ENCODE measurements around the gene FN3KRP. TPM values are rescaled to one million over a fixed set of nuclear protein-coding genes. Genes with fewer than 3 reads are reported as not detected.

The FN3KRP gene
- total and polyA plus RNA-seq, 4 donors, result 10.1 to 15.5 (median 11.0) TPM

DNA sequence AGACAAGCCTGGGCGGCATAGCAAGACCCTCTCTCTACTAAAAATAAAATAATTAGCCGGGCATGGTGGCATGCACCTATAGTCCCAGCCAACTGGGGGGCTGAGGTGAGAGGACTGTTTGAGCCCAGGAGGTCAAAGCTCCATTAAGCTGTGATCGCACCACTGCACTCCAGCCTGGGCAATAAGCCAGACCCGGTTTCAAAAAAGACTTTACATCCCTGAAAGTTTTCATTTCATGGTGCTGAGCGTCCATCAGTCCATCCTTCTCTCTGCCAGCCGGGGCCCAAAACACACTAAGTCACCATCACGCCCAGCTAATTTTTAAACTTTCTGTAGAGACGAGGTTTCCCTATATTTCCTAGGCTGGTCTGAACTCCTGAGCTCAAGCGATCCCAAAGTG lies 28.6 kb upstream of the FN3KRP start:
- WGBS, result 95% methylated on average over 9 of the region's 9 CpGs
- no peak for DNase-seq (ENCODE audit: low spot score)
- H3K27ac ChIP-seq (ENCODE audit: low read depth in 1 of 2, low read length in 2 of 2), result peak overlapping the region; percentile 76 to 87
- H3K9ac ChIP-seq (ENCODE audit: low read depth in 1 of 2, low read length in 2 of 2), result no peak overlapping the region
- no peaks in the 10 kb centered on the region for H3K9me3 ChIP-seq (ENCODE audit: control insufficient read depth in 4 of 4, low read length in 3 of 4)
- peaks cover 2 to 18% (median 8%) of the 10 kb centered on the region in 4 donors for H3K4me1 ChIP-seq (ENCODE audit: control insufficient read depth in 4 of 4, insufficient read depth in 4 of 4, low read length in 3 of 4)
- H3K4me3 ChIP-seq (ENCODE audit: low read depth in 1 of 3, low read length in 3 of 3), result no peak overlapping the region
- H3K27me3 ChIP-seq (ENCODE audit: control insufficient read depth in 4 of 4, insufficient read depth in 4 of 4, low read length in 3 of 4), result no peaks in the 10 kb centered on the region
- H3K36me3 ChIP-seq (ENCODE audit: control insufficient read depth in 4 of 4, insufficient read depth in 3 of 4, low read depth in 1 of 4, low read length in 3 of 4), result no peaks in the 10 kb centered on the region
- TF ChIP-seq FOXA2 (IDR thresholded peaks at IDR 0.05) (no peak), RAD21 (IDR thresholded peaks at IDR 0.05) (no peak), JUND (IDR thresholded peaks at IDR 0.05) (no peak), REST (IDR thresholded peaks at IDR 0.05) (no peak), HNF4G (IDR thresholded peaks at IDR 0.05) (no peak), FOXA1 (IDR thresholded peaks at IDR 0.05) (no peak), RXRA (IDR thresholded peaks at IDR 0.05) (no peak), EGR1 (IDR thresholded peaks at IDR 0.05; ENCODE audit: low read depth in 2 of 2) (no peak), GABPA (IDR thresholded peaks at IDR 0.05 in 1 of 2, conservative IDR thresholded peaks at IDR 0.05 in 1 of 2) (no peak), NR2F2 (IDR thresholded peaks at IDR 0.05) (no peak), TAF1 (conservative IDR thresholded peaks at IDR 0.05) (no peak), ATF3 (IDR thresholded peaks at IDR 0.05) (no peak), MAX (IDR thresholded peaks at IDR 0.05) (no peak), HNF4A (conservative IDR thresholded peaks at IDR 0.05) (no peak), YY1 (IDR thresholded peaks at IDR 0.05) (no peak), SP1 (IDR thresholded peaks at IDR 0.05) (no peak)
- TF ChIP-seq, protein P1, sequence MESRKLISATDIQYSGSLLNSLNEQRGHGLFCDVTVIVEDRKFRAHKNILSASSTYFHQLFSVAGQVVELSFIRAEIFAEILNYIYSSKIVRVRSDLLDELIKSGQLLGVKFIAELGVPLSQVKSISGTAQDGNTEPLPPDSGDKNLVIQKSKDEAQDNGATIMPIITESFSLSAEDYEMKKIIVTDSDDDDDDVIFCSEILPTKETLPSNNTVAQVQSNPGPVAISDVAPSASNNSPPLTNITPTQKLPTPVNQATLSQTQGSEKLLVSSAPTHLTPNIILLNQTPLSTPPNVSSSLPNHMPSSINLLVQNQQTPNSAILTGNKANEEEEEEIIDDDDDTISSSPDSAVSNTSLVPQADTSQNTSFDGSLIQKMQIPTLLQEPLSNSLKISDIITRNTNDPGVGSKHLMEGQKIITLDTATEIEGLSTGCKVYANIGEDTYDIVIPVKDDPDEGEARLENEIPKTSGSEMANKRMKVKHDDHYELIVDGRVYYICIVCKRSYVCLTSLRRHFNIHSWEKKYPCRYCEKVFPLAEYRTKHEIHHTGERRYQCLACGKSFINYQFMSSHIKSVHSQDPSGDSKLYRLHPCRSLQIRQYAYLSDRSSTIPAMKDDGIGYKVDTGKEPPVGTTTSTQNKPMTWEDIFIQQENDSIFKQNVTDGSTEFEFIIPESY (IDR thresholded peaks at IDR 0.05), result no peak

GRCh38 chr17:82689077-82689476 lies 27.4 kb upstream of the FN3KRP start:
- no peak for TF ChIP-seq FOXA2 (IDR thresholded peaks at IDR 0.05)
- no peak for TF ChIP-seq HNF4A (conservative IDR thresholded peaks at IDR 0.05)
- no peak for TF ChIP-seq RXRA (IDR thresholded peaks at IDR 0.05)
- Histone ChIP-seq H3K4me1 (ENCODE audit: control insufficient read depth in 4 of 4, insufficient read depth in 4 of 4, low read length in 3 of 4) (peaks cover 2 to 18% (median 8%) of the 10 kb centered on the region in 4 donors), H3K27ac (ENCODE audit: low read depth in 1 of 2, low read length in 2 of 2) (peak overlapping the region in 1 of 2 donors; percentile 20), H3K27me3 (ENCODE audit: control insufficient read depth in 4 of 4, insufficient read depth in 4 of 4, low read length in 3 of 4) (no peaks in the 10 kb centered on the region), H3K9me3 (ENCODE audit: control insufficient read depth in 4 of 4, low read length in 3 of 4) (peaks cover 0 to under 1% (median 0%) of the 10 kb centered on the region in 4 donors), H3K9ac (ENCODE audit: low read depth in 1 of 2, low read length in 2 of 2) (no peak overlapping the region), H3K36me3 (ENCODE audit: control insufficient read depth in 4 of 4, insufficient read depth in 3 of 4, low read depth in 1 of 4, low read length in 3 of 4) (no peaks in the 10 kb centered on the region), H3K4me3 (ENCODE audit: low read depth in 1 of 3, low read length in 3 of 3) (no peak overlapping the region)
- 90% methylated on average over 8 of the region's 8 CpGs for WGBS
- DNase-seq (ENCODE audit: low spot score), result no peak

All from liver (tissue), 9 donors.